Keratinocyte (primary cell): ENCODE measurements around the gene RBM6. TPM values are rescaled to one million over a fixed set of nuclear protein-coding genes. Genes with fewer than 3 reads are reported as not detected.

Source experiments
- DNase-seq: peaks from one replicate; pipeline ENCODE4 v3.0.0-alpha.2; 2011; ENCODE audit warnings: low read depth, missing footprints, low spot score
- FAIRE-seq: peaks from 2 replicates; lab custom pipeline; 2011; peaks lifted over from hg19 to GRCh38; lab: Jason Lieb, UNC
- H2AFZ ChIP-seq: 2 replicates; pipeline ENCODE4 v1.6.0; 2012; ENCODE audit warnings: low read length, control low read depth, inconsistent platforms; ENCODE audit not compliant: control insufficient read depth
- H3K27ac ChIP-seq: 2 replicates; pipeline ENCODE4 v1.5.1; 2011; ENCODE audit warnings: low read length; ENCODE audit not compliant: control insufficient read depth, insufficient read depth
- H3K27me3 ChIP-seq: 3 replicates; pipeline ENCODE4 v1.6.0; 2011; ENCODE audit warnings: low read length; ENCODE audit not compliant: control insufficient read depth, insufficient read depth; ENCODE audit errors: extremely low read depth
- H3K36me3 ChIP-seq, 2 experiments: 2 replicates in 1 of 2; 3 replicates in 1 of 2; pipeline ENCODE4 v1.5.1; 2011; ENCODE audit warnings: low read length in 2 of 2, mild to moderate bottlenecking in 1 of 2; ENCODE audit not compliant: control insufficient read depth in 2 of 2, insufficient read depth in 2 of 2; ENCODE audit errors: extremely low read depth in 1 of 2
- H3K4me1 ChIP-seq: 3 replicates; pipeline ENCODE4 v1.5.1; 2011; ENCODE audit warnings: low read length; ENCODE audit not compliant: control insufficient read depth, insufficient read depth; ENCODE audit errors: extremely low read depth
- H3K4me2 ChIP-seq: 3 replicates; pipeline ENCODE4 v1.6.0; 2011; ENCODE audit warnings: low read depth, low read length; ENCODE audit not compliant: control insufficient read depth, insufficient read depth; ENCODE audit errors: extremely low read depth
- H3K4me3 ChIP-seq, 3 experiments: fragments of 200-600 bp in 1 of 3; sonication (generic) in 1 of 3; 2 replicates in 2 of 3; 3 replicates in 1 of 3; pipeline ENCODE4 v1.5.1; 2011 to 2016; ENCODE audit warnings: low read length in 3 of 3, mild to moderate bottlenecking in 3 of 3, control low read depth in 2 of 3, inconsistent platforms in 1 of 3, low read depth in 1 of 3, mixed read lengths in 1 of 3, mixed run types in 1 of 3, moderate library complexity in 1 of 3; ENCODE audit not compliant: control insufficient read depth in 2 of 3, insufficient read depth in 2 of 3; ENCODE audit errors: extremely low read depth in 1 of 3
- H3K79me2 ChIP-seq: 2 replicates; pipeline ENCODE4 v1.6.0; 2012; ENCODE audit warnings: low read length; ENCODE audit not compliant: control insufficient read depth, insufficient read depth
- H3K9ac ChIP-seq: 3 replicates; pipeline ENCODE4 v1.6.0; 2011; ENCODE audit warnings: low read length; ENCODE audit not compliant: control insufficient read depth, insufficient read depth; ENCODE audit errors: extremely low read depth
- H3K9me1 ChIP-seq: 3 replicates; pipeline ENCODE4 v1.6.0; 2011; ENCODE audit warnings: low read length; ENCODE audit not compliant: control insufficient read depth, insufficient read depth; ENCODE audit errors: extremely low read depth
- H3K9me3 ChIP-seq: 2 replicates; pipeline ENCODE4 v1.5.1; 2012; ENCODE audit warnings: low read depth, low read length; ENCODE audit not compliant: control insufficient read depth
- H4K20me1 ChIP-seq: 3 replicates; pipeline ENCODE4 v1.6.0; 2011; ENCODE audit warnings: low read length; ENCODE audit not compliant: control insufficient read depth, insufficient read depth; ENCODE audit errors: extremely low read depth
- CTCF ChIP-seq, 3 experiments: IDR thresholded peaks in 1 of 3; conservative IDR thresholded peaks in 1 of 3; optimal IDR thresholded peaks in 1 of 3; 2 replicates in 2 of 3; 3 replicates in 1 of 3; pipeline versions ENCODE3 to v1.5.1; 2011; ENCODE audit warnings: low read length in 3 of 3, mild to moderate bottlenecking in 3 of 3, moderate library complexity in 2 of 3, control low read depth in 1 of 3, inconsistent platforms in 1 of 3; ENCODE audit not compliant: insufficient read depth in 2 of 3; ENCODE audit errors: extremely low read depth in 1 of 3
- EZH2 ChIP-seq: IDR thresholded peaks from one replicate; pipeline ENCODE4 v1.6.1; 2012; ENCODE audit warnings: inconsistent platforms, mild to moderate bottlenecking, low read length, moderate library complexity
- dilution Hi-C: fragments of 300-500 bp; cut with MboI; formaldehyde crosslinking; loops from one replicate; pipeline ENCODE4 v1.7.0; 2020; ENCODE audit warnings: low sequenced_read_pairs; ENCODE audit not compliant: extremely low pct_ligation_motif_present
- polyA plus RNA-seq, 5 experiments: library from polyadenylated mRNA; depleted of rRNA in 3 of 5; stranded (reverse) in 3 of 5; stranded (forward) in 1 of 5; unstranded in 1 of 5; fragments of >200 nt; gene quantifications; 1 replicate in 1 of 5; 2 replicates in 3 of 5; 3 replicates in 1 of 5; pipeline versions ENCODE4 v1.2.1 to v1.2.3, GENCODE V29; 2011 to 2012; ENCODE audit warnings: missing spikeins in 2 of 5, low read depth in 1 of 5, low replicate concordance in 1 of 5

Gene RBM6
- polyA plus RNA-seq, 1 donor (not counting 4 experiments of a cell fraction or from before 2014, with no cell fraction given) = 43.2 TPM

- Histone ChIP-seq H3K27ac (no peak overlapping the region), H3K4me3 (no peak overlapping the region), H3K9ac (no peak overlapping the region), H3K9me3 (no peaks in the 10 kb centered on the region), H3K9me1 (no peaks in the 10 kb centered on the region), H4K20me1 (no peaks in the 10 kb centered on the region), H3K79me2 (peaks cover 4% of the 10 kb centered on the region), H3K36me3 (peaks cover 37 to 66% of the 10 kb centered on the region in 2 experiments), H3K4me2 (no peak overlapping the region), H2AFZ (no peak overlapping the region), H3K4me1 (no peaks in the 10 kb centered on the region), H3K27me3 (no peaks in the 10 kb centered on the region)
- dilution Hi-C loops = no loop called here
- DNase-seq = no peak
- TF ChIP-seq EZH2 (no peak), CTCF (optimal IDR thresholded peaks at IDR 0.05 in 1 of 3, IDR thresholded peaks at IDR 0.05 in 1 of 3, conservative IDR thresholded peaks at IDR 0.05 in 1 of 3; ENCODE audit: extremely low read depth in 1 of 3, insufficient read depth in 2 of 3, low read length in 3 of 3) (no peak)
- FAIRE-seq = no peak
Observed at GRCh38 chr3:50102558-50102957, 162.6 kb downstream of the RBM6 start.

GRCh38 chr3:50111757-50112156, 171.8 kb downstream of the RBM6 start:
- dilution Hi-C loops = no loop called here
- no peaks in the 10 kb centered on the region for H3K4me1 ChIP-seq
- H3K4me3 ChIP-seq = no peak overlapping the region
- peaks cover 59% of the 10 kb centered on the region in 2 experiments for H3K36me3 ChIP-seq
- DNase-seq (no peak), FAIRE-seq (no peak)
- no peak overlapping the region for H2AFZ ChIP-seq
- no peak overlapping the region for H3K4me2 ChIP-seq
- no peaks in the 10 kb centered on the region for H3K9me1 ChIP-seq
- no peak for TF ChIP-seq CTCF (optimal IDR thresholded peaks at IDR 0.05 in 1 of 3, IDR thresholded peaks at IDR 0.05 in 1 of 3, conservative IDR thresholded peaks at IDR 0.05 in 1 of 3; ENCODE audit: extremely low read depth in 1 of 3, insufficient read depth in 2 of 3, low read length in 3 of 3)
- H3K27me3 ChIP-seq = no peaks in the 10 kb centered on the region
- H3K9ac ChIP-seq = no peak overlapping the region
- no peak overlapping the region for H3K27ac ChIP-seq
- no peaks in the 10 kb centered on the region for H4K20me1 ChIP-seq
- H3K79me2 ChIP-seq = peaks cover 1% of the 10 kb centered on the region
- H3K9me3 ChIP-seq = no peaks in the 10 kb centered on the region
